Measurements from ENCODE around the gene CEP68.

GRCh38 chr2:65108780-65109179 lies 52.6 kb downstream of the CEP68 start:
- TF ChIP-seq POLR2AphosphoS5 (IDR thresholded peaks at IDR 0.05; ENCODE audit: low read depth, low read length), result no peak
- TF ChIP-seq POLR2A (IDR thresholded peaks at IDR 0.05; ENCODE audit: low read depth, low read length), result no peak
